H1 (cell line): Measurements from ENCODE around the gene PDCL3. TPM values are rescaled to one million over a fixed set of nuclear protein-coding genes. Genes with fewer than 3 reads are reported as not detected.

Source experiments
- CTCF ChIA-PET: fragments of 300-600 bp; sonication (Branson Sonifier 250); formaldehyde crosslinking; loops from one replicate; lab custom pipeline; 2021; ENCODE audit not compliant: partially characterized antibody; lab: Charles Lee
- POLR2A ChIA-PET: fragments of 300-600 bp; sonication (Branson Sonifier 250); formaldehyde crosslinking; loops from one replicate; lab custom pipeline; 2021; ENCODE audit warnings: inconsistent platforms; ENCODE audit not compliant: partially characterized antibody; lab: Charles Lee
- DNase-seq, 2 experiments: peaks; one replicate each; pipeline versions ENCODE4 v3.0.0 to v3.0.0-alpha.2; 2010 to 2022; ENCODE audit warnings: low spot score in 2 of 2, low read depth in 1 of 2, mixed read lengths in 1 of 2
- FAIRE-seq: peaks from 2 replicates; lab custom pipeline; 2011; peaks lifted over from hg19 to GRCh38; lab: Jason Lieb, UNC
- H2AFZ ChIP-seq: 2 replicates; pipeline ENCODE4 v1.8.1; 2012; ENCODE audit warnings: low read length, inconsistent platforms
- H2AK5ac ChIP-seq: 2 replicates; pipeline ENCODE4 v1.6.1; 2013; ENCODE audit warnings: low read depth, low read length
- H2BK120ac ChIP-seq: replicated peaks from 2 replicates; pipeline ENCODE3; 2013; ENCODE audit warnings: low read depth, low read length, inconsistent platforms
- H2BK12ac ChIP-seq: 2 replicates; pipeline ENCODE4 v1.6.1; 2013; ENCODE audit warnings: low read depth, low read length
- H2BK15ac ChIP-seq: 2 replicates; pipeline ENCODE4 v1.6.1; 2013; ENCODE audit warnings: low read length
- H2BK20ac ChIP-seq: 2 replicates; pipeline ENCODE4 v1.6.1; 2013; ENCODE audit warnings: low read length
- H2BK5ac ChIP-seq: 2 replicates; pipeline ENCODE4 v1.6.1; 2013; ENCODE audit warnings: low read depth, low read length
- H3K14ac ChIP-seq: 2 replicates; pipeline ENCODE4 v1.6.1; 2013; ENCODE audit warnings: inconsistent platforms; ENCODE audit not compliant: insufficient read length
- H3K18ac ChIP-seq: 2 replicates; pipeline ENCODE4 v1.6.1; 2013; ENCODE audit warnings: low read length; ENCODE audit errors: extremely low read depth
- H3K23ac ChIP-seq: 2 replicates; pipeline ENCODE4 v1.6.1; 2013; ENCODE audit warnings: inconsistent platforms; ENCODE audit not compliant: insufficient read length
- H3K23me2 ChIP-seq: 2 replicates; pipeline ENCODE4 v1.6.1; 2013; ENCODE audit warnings: low read depth, low read length
- H3K27ac ChIP-seq: 2 replicates; pipeline ENCODE4 v1.6.1; 2011; ENCODE audit warnings: low read depth, low read length, inconsistent platforms
- H3K27me3 ChIP-seq, 4 experiments: replicated peaks in 1 of 4; 1 replicate in 1 of 4; 2 replicates in 3 of 4; pipeline versions ENCODE4 v1.6.1 to v1.8.1; 2011 to 2013; ENCODE audit warnings: low read length in 3 of 4, mild to moderate bottlenecking in 3 of 4, inconsistent platforms in 2 of 4, mixed read lengths in 2 of 4, moderate library complexity in 1 of 4; ENCODE audit not compliant: control insufficient read depth in 3 of 4, insufficient read depth in 3 of 4; ENCODE audit errors: extremely low read depth in 1 of 4
- H3K36me3 ChIP-seq, 4 experiments: 2 replicates each; pipeline versions ENCODE4 v1.6.1 to v1.8.1; 2011 to 2013; ENCODE audit warnings: mild to moderate bottlenecking in 4 of 4, low read length in 3 of 4, moderate library complexity in 2 of 4, control low read depth in 1 of 4, inconsistent platforms in 1 of 4; ENCODE audit not compliant: insufficient read depth in 4 of 4, control insufficient read depth in 2 of 4
- H3K4ac ChIP-seq: replicated peaks from 2 replicates; pipeline ENCODE3; 2013; ENCODE audit warnings: low read length, low read depth, mixed read lengths, inconsistent platforms; ENCODE audit not compliant: insufficient read length
- H3K4me1 ChIP-seq, 4 experiments: replicated peaks in 1 of 4; 1 replicate in 1 of 4; 2 replicates in 3 of 4; pipeline versions ENCODE4 v1.6.1 to v1.8.1; 2011 to 2013; ENCODE audit warnings: low read length in 3 of 4, inconsistent platforms in 2 of 4, mixed read lengths in 1 of 4; ENCODE audit not compliant: insufficient read depth in 4 of 4, control insufficient read depth in 3 of 4
- H3K4me2 ChIP-seq, 2 experiments: 2 replicates each; pipeline versions ENCODE4 v1.6.1 to v1.8.1; 2011 to 2013; ENCODE audit warnings: low read depth in 2 of 2, low read length in 2 of 2, control low read depth in 1 of 2, inconsistent platforms in 1 of 2, mild to moderate bottlenecking in 1 of 2; ENCODE audit not compliant: insufficient read depth in 1 of 2
- H3K4me3 ChIP-seq, 4 experiments: fragments of 200-600, 300-600 bp in 1 of 4; sonication (generic), shearing (Covaris generic), sonication (Bioruptor Twin) in 1 of 4; 2 replicates each; pipeline versions ENCODE4 v1.5.1 to v1.8.1; 2011 to 2016; ENCODE audit warnings: low read length in 4 of 4, low read depth in 3 of 4, control low read depth in 2 of 4, inconsistent platforms in 2 of 4, mild to moderate bottlenecking in 2 of 4, mixed read lengths in 1 of 4, moderate library complexity in 1 of 4; ENCODE audit not compliant: insufficient read depth in 2 of 4; ENCODE audit errors: extremely low read depth in 1 of 4
- H3K56ac ChIP-seq: replicated peaks from 2 replicates; pipeline ENCODE3; 2013; ENCODE audit warnings: low read depth, mild to moderate bottlenecking, mixed read lengths, low read length, inconsistent platforms; ENCODE audit not compliant: insufficient read length
- H3K79me1 ChIP-seq: 2 replicates; pipeline ENCODE4 v1.6.1; 2013; ENCODE audit warnings: low read depth, low read length, control low read depth
- H3K79me2 ChIP-seq, 2 experiments: 2 replicates each; pipeline versions ENCODE4 v1.6.1 to v1.8.1; 2012 to 2013; ENCODE audit warnings: low read length in 2 of 2, mild to moderate bottlenecking in 2 of 2, inconsistent platforms in 1 of 2; ENCODE audit not compliant: insufficient read depth in 2 of 2, control insufficient read depth in 1 of 2
- H3K9ac ChIP-seq, 4 experiments: replicated peaks in 1 of 4; 1 replicate in 1 of 4; 2 replicates in 3 of 4; pipeline versions ENCODE4 v1.6.1 to v1.8.1; 2011 to 2013; ENCODE audit warnings: low read depth in 3 of 4, low read length in 3 of 4, control low read depth in 2 of 4, mild to moderate bottlenecking in 2 of 4, moderate library complexity in 2 of 4, inconsistent platforms in 1 of 4; ENCODE audit errors: extremely low read depth in 1 of 4
- H3K9me3 ChIP-seq, 2 experiments: 2 replicates each; pipeline versions ENCODE4 v1.6.1 to v1.8.1; 2012 to 2013; ENCODE audit warnings: mild to moderate bottlenecking in 2 of 2, moderate library complexity in 2 of 2, control low read depth in 1 of 2, inconsistent platforms in 1 of 2, low read depth in 1 of 2, low read length in 1 of 2, mixed read lengths in 1 of 2; ENCODE audit not compliant: insufficient read depth in 2 of 2
- H4K20me1 ChIP-seq, 2 experiments: replicated peaks in 1 of 2; 2 replicates each; pipeline versions ENCODE3 to v1.8.1; 2011 to 2013; ENCODE audit warnings: inconsistent platforms in 2 of 2, low read length in 2 of 2, mild to moderate bottlenecking in 1 of 2; ENCODE audit not compliant: insufficient read depth in 2 of 2, control insufficient read depth in 1 of 2
- H4K5ac ChIP-seq: 2 replicates; pipeline ENCODE4 v1.6.1; 2013; ENCODE audit warnings: low read length, low read depth, mixed read lengths, inconsistent platforms; ENCODE audit not compliant: insufficient read length
- H4K8ac ChIP-seq: 2 replicates; pipeline ENCODE4 v1.8.0; 2013; ENCODE audit warnings: mild to moderate bottlenecking, moderate library complexity, low read length, inconsistent platforms; ENCODE audit not compliant: insufficient read depth; ENCODE audit errors: extremely low read depth
- H4K91ac ChIP-seq: replicated peaks from 2 replicates; pipeline ENCODE3; 2013; ENCODE audit warnings: low read length, mixed read lengths, inconsistent platforms; ENCODE audit not compliant: insufficient read length
- ATF2 ChIP-seq: IDR thresholded peaks from 2 replicates; pipeline ENCODE4 v1.6.1; 2012; ENCODE audit warnings: low read length, inconsistent platforms
- BCL11A ChIP-seq, 2 experiments: IDR thresholded peaks; one replicate each; pipeline ENCODE4 v1.6.1; 2011; ENCODE audit warnings: low read depth in 2 of 2, low read length in 2 of 2, mild to moderate bottlenecking in 2 of 2
- CBX8 ChIP-seq: fragments of 300-800, 300-1000 bp; sonication (generic); IDR thresholded peaks from 2 replicates; pipeline ENCODE4 v1.7.1; 2016; ENCODE audit warnings: low read depth, low read length, borderline replicate concordance
- CEBPB ChIP-seq: IDR thresholded peaks from 2 replicates; pipeline ENCODE4 v1.6.1; 2012; ENCODE audit warnings: low read depth, low read length
- EGR1 ChIP-seq: IDR thresholded peaks from 2 replicates; pipeline ENCODE4 v1.6.1; 2011; ENCODE audit warnings: low read depth, low read length, borderline replicate concordance
- RFX5 ChIP-seq: IDR thresholded peaks from 2 replicates; pipeline ENCODE4 v1.6.1; 2011; ENCODE audit warnings: low read depth, low read length, improper control_type of control experiment, borderline replicate concordance
- SIN3A ChIP-seq, 2 experiments: IDR thresholded peaks in 1 of 2; conservative IDR thresholded peaks in 1 of 2; 2 replicates each; pipeline ENCODE4 v1.6.1; 2011 to 2012; ENCODE audit warnings: low read length in 2 of 2, improper control_type of control experiment in 1 of 2, low read depth in 1 of 2, mild to moderate bottlenecking in 1 of 2
- SP1 ChIP-seq: IDR thresholded peaks from 2 replicates; pipeline ENCODE4 v1.6.1; 2011; ENCODE audit warnings: low read depth, low read length
- WGBS, 2 experiments: shearing (Covaris generic) in 1 of 2; methylation state at CpG; one replicate each; pipeline versions ENCODE4 v1.1.6 to v1.1.7; 2013 to 2015; ENCODE audit warnings: low lambda C conversion rate in 2 of 2, mixed read lengths in 2 of 2, inconsistent platforms in 1 of 2, low coverage in 1 of 2, missing lambda C conversion rate in 1 of 2; ENCODE audit not compliant: insufficient replicate concordance in 2 of 2, insufficient coverage in 1 of 2, insufficient read length in 1 of 2; ENCODE audit errors: extremely low coverage in 1 of 2, missing lambda C conversion rate in 1 of 2; 5-methylcytosine and 5-hydroxymethylcytosine counted together
- polyA plus RNA-seq, 7 experiments: library from polyadenylated mRNA; depleted of rRNA in 3 of 7; stranded (reverse) in 5 of 7; unstranded in 2 of 7; fragments of >200 nt in 5 of 7; fragments of 200-250 nt in 2 of 7; gene quantifications; 1 replicate in 5 of 7; 2 replicates in 1 of 7; 4 replicates in 1 of 7; pipeline versions ENCODE4 v1.2.1 to v1.2.3, GENCODE V29; 2011 to 2013; ENCODE audit warnings: missing spikeins in 2 of 7, mixed read lengths in 2 of 7
- total RNA-seq: library from RNA; stranded (reverse); fragmentation: NEBNext Ultra II Directional; extraction: Animal tissue kit (Norgen Biotek cat#: 25700); gene quantifications from 2 replicates; pipeline ENCODE4 v1.2.1, GENCODE V29; 2021

PDCL3 gene
- total and polyA plus RNA-seq, 2 of the 8 experiments (the other 6 are each of a cell fraction or from before 2014, with no cell fraction given), result 19.8 to 29.4 TPM

GRCh38 chr2:100611079-100612029 is 48.6 kb downstream of the PDCL3 start:
- Histone ChIP-seq H3K4me2 (no peak overlapping the region), H3K18ac (no peak overlapping the region), H2BK5ac (no peak overlapping the region), H4K20me1 (no peaks in the 10 kb centered on the region), H3K23ac (no peak overlapping the region), H3K27ac (no peak overlapping the region), H2BK20ac (no peak overlapping the region), H3K4me3 (no peak overlapping the region), H2AFZ (no peak overlapping the region), H3K79me2 (no peaks in the 10 kb centered on the region), H2BK15ac (no peak overlapping the region), H3K4me1 (peaks cover 0 to 4% (median 2%) of the 10 kb centered on the region in 4 experiments; a peak in 2 of 7 replicates), H3K14ac (no peak overlapping the region), H4K8ac (no peak overlapping the region), H3K4ac (no peak overlapping the region), H3K9me3 (no peaks in the 10 kb centered on the region), H3K36me3 (no peaks in the 10 kb centered on the region), H4K5ac (no peak overlapping the region), H3K9ac (no peak overlapping the region), H2BK12ac (no peak overlapping the region), H3K79me1 (no peaks in the 10 kb centered on the region), H3K27me3 (no peaks in the 10 kb centered on the region), H2BK120ac (no peak overlapping the region), H2AK5ac (no peak overlapping the region), H3K23me2 (no peaks in the 10 kb centered on the region; the same call in 1 of the 2 replicates), H3K56ac (no peak overlapping the region), H4K91ac (no peak overlapping the region)
- 88% methylated on average over 23 of the region's 24 CpGs; no CpG with 5 or more reads in 1 of the 2 experiments for WGBS, 2 experiments
- no peak for FAIRE-seq
- ChIA-PET POLR2A (interaction anchor here (1.8 kb wide), 1 partner anchor 391 kb away, joined by 6 read pairs; the partner anchor contains the start of gene RPL31), CTCF (interaction anchor here (0.6 to 2.2 kb wide), 20 partner anchors 9 to 594 kb away, joined by 3 to 13 read pairs (median 5); no protein-coding TSS in a partner anchor)
- no peak for DNase-seq
- TF ChIP-seq RFX5 (no peak), BCL11A (IDR thresholded peaks at IDR 0.05; ENCODE audit: low read depth in 2 of 2, low read length in 2 of 2) (no peak), SIN3A (conservative IDR thresholded peaks at IDR 0.05 in 1 of 2, IDR thresholded peaks at IDR 0.05 in 1 of 2; ENCODE audit: low read depth in 1 of 2, low read length in 2 of 2) (no peak), ATF2 (no peak), CEBPB (no peak), EGR1 (no peak), CBX8 (no peak), SP1 (no peak)
